HEK293 (cell line): ENCODE data around the gene LRRC26.

Experiments used
- AEBP2 ChIP-seq: fragments of 450-650 bp; formaldehyde crosslinking; IDR thresholded peaks from 2 replicates; pipeline ENCODE4 v1.5.1; 2016; ENCODE audit warnings: missing biosample characterization, missing genetic modification characterization, borderline replicate concordance
- BCL11A ChIP-seq: fragments of 450-650 bp; formaldehyde crosslinking; IDR thresholded peaks from 2 replicates; pipeline ENCODE4 v1.5.1; 2016; ENCODE audit warnings: low read depth, missing biosample characterization, missing genetic modification characterization
- EGR2 ChIP-seq: fragments of 450-650 bp; formaldehyde crosslinking; IDR thresholded peaks from 2 replicates; pipeline ENCODE4 v1.5.1; 2016; ENCODE audit warnings: low read depth, missing biosample characterization, missing genetic modification characterization
- ELK4 ChIP-seq: IDR thresholded peaks from 2 replicates; pipeline ENCODE4 v1.6.1; 2011; ENCODE audit warnings: mild to moderate bottlenecking, low read depth, low read length, borderline replicate concordance
- GFI1B ChIP-seq: fragments of 450-650 bp; formaldehyde crosslinking; IDR thresholded peaks from 2 replicates; pipeline ENCODE4 v1.5.1; 2016; ENCODE audit warnings: missing biosample characterization, missing genetic modification characterization
- GLIS2 ChIP-seq: fragments of 450-650 bp; formaldehyde crosslinking; IDR thresholded peaks from 2 replicates; pipeline ENCODE4 v1.5.1; 2016; ENCODE audit warnings: missing biosample characterization, missing genetic modification characterization
- HIC1 ChIP-seq: fragments of 450-650 bp; formaldehyde crosslinking; IDR thresholded peaks from 2 replicates; pipeline ENCODE4 v1.5.1; 2016; ENCODE audit warnings: missing biosample characterization, missing genetic modification characterization
- KLF1 ChIP-seq: fragments of 450-650 bp; formaldehyde crosslinking; IDR thresholded peaks from 2 replicates; pipeline ENCODE4 v1.5.1; 2016; ENCODE audit warnings: missing biosample characterization, missing genetic modification characterization
- KLF10 ChIP-seq: fragments of 450-650 bp; IDR thresholded peaks from 2 replicates; pipeline ENCODE4 v1.5.1; 2018; ENCODE audit warnings: missing biosample characterization, mild to moderate bottlenecking, missing genetic modification characterization
- KLF8 ChIP-seq: fragments of 450-650 bp; formaldehyde crosslinking; IDR thresholded peaks from 2 replicates; pipeline ENCODE4 v1.5.1; 2016; ENCODE audit warnings: missing biosample characterization, missing genetic modification characterization
- PATZ1 ChIP-seq: fragments of 450-650 bp; formaldehyde crosslinking; IDR thresholded peaks from 2 replicates; pipeline ENCODE4 v1.5.1; 2016; ENCODE audit warnings: missing biosample characterization, missing genetic modification characterization
- RBAK ChIP-seq: fragments of 450-650 bp; formaldehyde crosslinking; IDR thresholded peaks from 2 replicates; pipeline ENCODE4 v1.5.1; 2016; ENCODE audit warnings: missing biosample characterization, missing genetic modification characterization
- SALL2 ChIP-seq: fragments of 450-650 bp; formaldehyde crosslinking; IDR thresholded peaks from 2 replicates; pipeline ENCODE4 v1.5.0; 2017; ENCODE audit warnings: missing biosample characterization, mild to moderate bottlenecking, missing genetic modification characterization, borderline replicate concordance
- SCRT1 ChIP-seq: fragments of 450-650 bp; formaldehyde crosslinking; IDR thresholded peaks from 2 replicates; pipeline ENCODE4 v1.5.1; 2016; ENCODE audit warnings: missing biosample characterization, missing genetic modification characterization, borderline replicate concordance
- SP2 ChIP-seq: fragments of 450-650 bp; formaldehyde crosslinking; IDR thresholded peaks from 2 replicates; pipeline ENCODE4 v1.5.1; 2016; ENCODE audit warnings: missing biosample characterization, missing genetic modification characterization
- ZNF112 ChIP-seq: fragments of 450-650 bp; formaldehyde crosslinking; IDR thresholded peaks from 2 replicates; pipeline ENCODE4 v1.5.0; 2017; ENCODE audit warnings: missing biosample characterization, missing genetic modification characterization
- ZNF114 ChIP-seq: fragments of 450-650 bp; formaldehyde crosslinking; IDR thresholded peaks from 2 replicates; pipeline ENCODE4 v1.5.0; 2017; ENCODE audit warnings: missing biosample characterization, missing genetic modification characterization
- ZNF121 ChIP-seq: fragments of 450-650 bp; formaldehyde crosslinking; IDR thresholded peaks from 2 replicates; pipeline ENCODE4 v1.5.1; 2016; ENCODE audit warnings: missing biosample characterization, missing genetic modification characterization
- ZNF140 ChIP-seq: fragments of 450-650 bp; formaldehyde crosslinking; IDR thresholded peaks from 2 replicates; pipeline ENCODE4 v1.5.1; 2016; ENCODE audit warnings: missing biosample characterization, missing genetic modification characterization
- ZNF146 ChIP-seq: fragments of 450-650 bp; formaldehyde crosslinking; IDR thresholded peaks from 2 replicates; pipeline ENCODE4 v1.5.1; 2016; ENCODE audit warnings: missing biosample characterization, missing genetic modification characterization
- ZNF433 ChIP-seq: fragments of 450-650 bp; formaldehyde crosslinking; IDR thresholded peaks from 2 replicates; pipeline ENCODE4 v1.5.1; 2016; ENCODE audit warnings: missing biosample characterization, missing genetic modification characterization, low read depth
- ZNF560 ChIP-seq: fragments of 450-650 bp; formaldehyde crosslinking; IDR thresholded peaks from 2 replicates; pipeline ENCODE4 v1.5.1; 2017; ENCODE audit warnings: missing biosample characterization, missing genetic modification characterization, borderline replicate concordance
- ZNF571 ChIP-seq: fragments of 450-650 bp; formaldehyde crosslinking; IDR thresholded peaks from 2 replicates; pipeline ENCODE4 v1.5.0; 2017; ENCODE audit warnings: missing biosample characterization, missing genetic modification characterization
- ZNF600 ChIP-seq: fragments of 450-650 bp; formaldehyde crosslinking; IDR thresholded peaks from 2 replicates; pipeline ENCODE4 v1.5.1; 2016; ENCODE audit warnings: missing biosample characterization, missing genetic modification characterization
- ZNF623 ChIP-seq: fragments of 450-650 bp; formaldehyde crosslinking; IDR thresholded peaks from 2 replicates; pipeline ENCODE4 v1.5.1; 2016; ENCODE audit warnings: missing biosample characterization, missing genetic modification characterization
- ZNF645 ChIP-seq: fragments of 450-650 bp; formaldehyde crosslinking; IDR thresholded peaks from 2 replicates; pipeline ENCODE4; 2016; ENCODE audit warnings: missing biosample characterization, missing genetic modification characterization

LRRC26 gene

GRCh38 chr9:137156567-137157375, 13.1 kb downstream of the LRRC26 start (continued):
- no peak for TF ChIP-seq HIC1
- no peak for TF ChIP-seq ZNF112
- no peak for TF ChIP-seq ZNF146 (tag by site-specific recombination)
- no peak for TF ChIP-seq RBAK (tag by site-specific recombination)
- TF ChIP-seq SCRT1 (tag by site-specific recombination) = no peak
- TF ChIP-seq ELK4 = no peak
- no peak for TF ChIP-seq ZNF571
- TF ChIP-seq ZNF114 (tag by site-specific recombination) = no peak
- peak; percentile 88 for TF ChIP-seq KLF1
- peak; percentile 80 for TF ChIP-seq EGR2
- no peak for TF ChIP-seq ZNF645 (tag by site-specific recombination)
- no peak for TF ChIP-seq ZNF433
- TF ChIP-seq GFI1B (tag by site-specific recombination) = no peak
- no peak for TF ChIP-seq ZNF623
- 0 out of 2 replicates have a peak, but pooled peaks have one; percentile 10 for TF ChIP-seq ZNF600 (tag by site-specific recombination)
- TF ChIP-seq PATZ1 (tag by site-specific recombination) = peak; percentile 89
- no peak for TF ChIP-seq BCL11A
- TF ChIP-seq SP2 (tag by site-specific recombination) = peak; percentile 64
- no peak for TF ChIP-seq AEBP2 (tag by site-specific recombination)
- no peak for TF ChIP-seq SALL2
- no peak for TF ChIP-seq KLF10 (tag by site-specific recombination)
- TF ChIP-seq GLIS2 = peak; percentile 64
- TF ChIP-seq ZNF121 = no peak
- peak; percentile 86; the same call in 1 of the 2 replicates for TF ChIP-seq KLF8 (tag by site-specific recombination)
- TF ChIP-seq ZNF140 (tag by site-specific recombination) = no peak
- no peak for TF ChIP-seq ZNF560 (tag by site-specific recombination)
- TF ChIP-seq, all 188 proteins: peak for 14
